H9 (cell line): Measurements from ENCODE around the gene RILP. TPM values are rescaled to one million over a fixed set of nuclear protein-coding genes. Genes with fewer than 3 reads are reported as not detected.

Experiments used
- DNase-seq: peaks from one replicate; pipeline ENCODE4 v3.0.0-alpha.2; 2017
- H2AFZ ChIP-seq: one replicate; pipeline ENCODE4 v1.6.1; 2013; ENCODE audit warnings: mild to moderate bottlenecking, low read length, control low read depth, moderate library complexity
- H2AK5ac ChIP-seq: 2 replicates; pipeline ENCODE4 v1.6.1; 2013; ENCODE audit warnings: low read length, control low read depth, mixed read lengths; ENCODE audit not compliant: insufficient read length
- H2BK120ac ChIP-seq: one replicate; pipeline ENCODE4 v1.6.1; 2013; ENCODE audit warnings: low read depth, mild to moderate bottlenecking, low read length, control low read depth, inconsistent platforms; ENCODE audit not compliant: poor library complexity, severe bottlenecking
- H2BK12ac ChIP-seq: 2 replicates; pipeline ENCODE4 v1.6.1; 2013; ENCODE audit warnings: low read length, control low read depth, mixed read lengths, low read depth; ENCODE audit not compliant: insufficient read length
- H2BK15ac ChIP-seq: 2 replicates; pipeline ENCODE4 v1.6.1; 2013; ENCODE audit warnings: low read depth, low read length, control low read depth
- H2BK20ac ChIP-seq: one replicate; pipeline ENCODE4 v1.6.1; 2013; ENCODE audit warnings: low read depth, mild to moderate bottlenecking, low read length, control low read depth, inconsistent platforms; ENCODE audit not compliant: poor library complexity, severe bottlenecking
- H2BK5ac ChIP-seq: 2 replicates; pipeline ENCODE4 v1.6.1; 2013; ENCODE audit warnings: low read length, control low read depth, mixed read lengths; ENCODE audit not compliant: insufficient read length
- H3K14ac ChIP-seq: 2 replicates; pipeline ENCODE4 v1.6.1; 2013; ENCODE audit warnings: low read length, control low read depth; ENCODE audit not compliant: insufficient read depth
- H3K18ac ChIP-seq: 2 replicates; pipeline ENCODE4 v1.6.1; 2013; ENCODE audit warnings: low read depth, mild to moderate bottlenecking, mixed read lengths, low read length, control low read depth; ENCODE audit not compliant: insufficient read length
- H3K23ac ChIP-seq: 2 replicates; pipeline ENCODE4 v1.6.1; 2013; ENCODE audit warnings: low read length, control low read depth, mixed read lengths, low read depth; ENCODE audit not compliant: insufficient read length
- H3K23me2 ChIP-seq: 2 replicates; pipeline ENCODE4 v1.6.1; 2013; ENCODE audit warnings: low read depth, mild to moderate bottlenecking, mixed read lengths, low read length, control low read depth; ENCODE audit not compliant: insufficient read length, poor library complexity, severe bottlenecking
- H3K27ac ChIP-seq: 2 replicates; pipeline ENCODE4 v1.5.1; 2013; ENCODE audit warnings: low read length, control low read depth, mixed read lengths, low read depth; ENCODE audit not compliant: insufficient read length
- H3K27me3 ChIP-seq: 2 replicates; pipeline ENCODE4 v1.6.1; 2013; ENCODE audit warnings: low read length, control low read depth, inconsistent platforms; ENCODE audit not compliant: insufficient read depth
- H3K4ac ChIP-seq: 2 replicates; pipeline ENCODE4 v1.6.1; 2013; ENCODE audit warnings: low read depth, mild to moderate bottlenecking, control low read depth, inconsistent platforms, low read length, moderate library complexity
- H3K4me1 ChIP-seq: 2 replicates; pipeline ENCODE4 v1.6.1; 2013; ENCODE audit warnings: low read length, control low read depth, inconsistent platforms; ENCODE audit not compliant: insufficient read depth
- H3K4me2 ChIP-seq: 2 replicates; pipeline ENCODE4 v1.6.1; 2013; ENCODE audit warnings: low read length, control low read depth, mixed read lengths; ENCODE audit not compliant: insufficient read length, insufficient read depth
- H3K56ac ChIP-seq: 2 replicates; pipeline ENCODE4 v1.6.1; 2013; ENCODE audit warnings: low read depth, mild to moderate bottlenecking, mixed read lengths, low read length, control low read depth; ENCODE audit not compliant: insufficient read length
- H3K79me1 ChIP-seq: 2 replicates; pipeline ENCODE4 v1.6.1; 2013; ENCODE audit warnings: low read depth, mild to moderate bottlenecking, moderate library complexity, low read length, control low read depth, inconsistent platforms; ENCODE audit not compliant: insufficient read depth, poor library complexity, severe bottlenecking
- H3K79me2 ChIP-seq: 2 replicates; pipeline ENCODE4 v1.6.1; 2013; ENCODE audit warnings: low read length, control low read depth, inconsistent platforms; ENCODE audit not compliant: insufficient read depth
- H3K9ac ChIP-seq: 2 replicates; pipeline ENCODE4 v1.6.1; 2013; ENCODE audit warnings: low read length, control low read depth, mixed read lengths; ENCODE audit not compliant: insufficient read length; ENCODE audit errors: extremely low read depth
- H3K9me3 ChIP-seq: one replicate; pipeline ENCODE4 v1.6.1; 2013; ENCODE audit warnings: low read depth, low read length, inconsistent platforms; ENCODE audit not compliant: control insufficient read depth
- H3T11ph ChIP-seq: one replicate; pipeline ENCODE4 v1.6.1; 2013; ENCODE audit warnings: mild to moderate bottlenecking, low read length, control low read depth, inconsistent platforms
- H4K20me1 ChIP-seq: one replicate; pipeline ENCODE4 v1.6.1; 2013; ENCODE audit not compliant: control insufficient read depth, insufficient read length, insufficient read depth
- H4K5ac ChIP-seq: 2 replicates; pipeline ENCODE4 v1.6.1; 2013; ENCODE audit warnings: low read depth, mild to moderate bottlenecking, mixed read lengths, low read length, control low read depth; ENCODE audit not compliant: insufficient read length
- H4K8ac ChIP-seq: replicated peaks from 2 replicates; pipeline ENCODE4 v1.6.1; 2013; ENCODE audit warnings: low read length, control low read depth, mixed read lengths, low read depth; ENCODE audit not compliant: insufficient read length
- H4K91ac ChIP-seq: 2 replicates; pipeline ENCODE4 v1.6.1; 2013; ENCODE audit warnings: low read depth, mild to moderate bottlenecking, moderate library complexity, mixed read lengths, low read length, control low read depth; ENCODE audit not compliant: insufficient read length
- H3K27ac Mint-ChIP-seq, 3 experiments: 2 replicates in 2 of 3; 3 replicates in 1 of 3; pipeline ENCODE4 v1.8.0; 2020 to 2021; ENCODE audit warnings: mixed read lengths in 3 of 3, mild to moderate bottlenecking in 1 of 3, moderate library complexity in 1 of 3
- H3K27me3 Mint-ChIP-seq: 2 replicates; pipeline ENCODE4 v1.8.0; 2021; ENCODE audit warnings: low read depth, mild to moderate bottlenecking, moderate library complexity, mixed read lengths
- H3K36me3 Mint-ChIP-seq, 3 experiments: 2 replicates in 2 of 3; 3 replicates in 1 of 3; pipeline ENCODE4 v1.8.0; 2020 to 2021; ENCODE audit warnings: low read depth in 3 of 3, mixed read lengths in 3 of 3; ENCODE audit not compliant: insufficient read depth in 1 of 3
- H3K4me1 Mint-ChIP-seq, 2 experiments: 2 replicates each; pipeline ENCODE4 v1.8.0; 2020; ENCODE audit warnings: mixed read lengths in 2 of 2
- H3K4me3 Mint-ChIP-seq, 2 experiments: 2 replicates in 1 of 2; 3 replicates in 1 of 2; pipeline ENCODE4 v1.8.0; 2020 to 2021; ENCODE audit warnings: mild to moderate bottlenecking in 2 of 2, mixed read lengths in 2 of 2, moderate library complexity in 1 of 2
- H3K9me3 Mint-ChIP-seq, 2 experiments: 2 replicates in 1 of 2; 3 replicates in 1 of 2; pipeline ENCODE4 v1.8.0; 2020; ENCODE audit warnings: mild to moderate bottlenecking in 2 of 2, mixed read lengths in 2 of 2, moderate library complexity in 1 of 2
- CTCF ChIP-seq: fragments of 200-600 bp; sonication (generic); conservative IDR thresholded peaks from 3 replicates; pipeline ENCODE4 v1.8.0; 2021; ENCODE audit warnings: antibody characterized with exemption, mild to moderate bottlenecking
- whole genome bisulfite sequencing: extraction: QIAGEN DNeasy Blood & Tissue Kit; methylation state at CpG from one replicate; pipeline ENCODE4 v1.1.7; 2013; ENCODE audit warnings: missing lambda C conversion rate, low lambda C conversion rate, mixed read lengths; ENCODE audit not compliant: insufficient read length; ENCODE audit errors: extremely low coverage; 5-methylcytosine and 5-hydroxymethylcytosine counted together
- total RNA-seq: library from RNA; stranded (reverse); gene quantifications from 2 replicates; pipeline ENCODE4 v1.2.1, GENCODE V29; 2021

Gene RILP
- total RNA-seq, 1 experiment from 2014 or later: 5.4 TPM

- no peak overlapping the region for H2BK5ac ChIP-seq
- H2AK5ac ChIP-seq: no peak overlapping the region
- H4K20me1 ChIP-seq: no peaks in the 10 kb centered on the region
- H2BK120ac ChIP-seq: no peak overlapping the region
- no peak overlapping the region for H3K4me3 Mint-ChIP-seq
- H3K23me2 ChIP-seq: peaks cover 17% of the 10 kb centered on the region
- H3K9me3 ChIP-seq: no peaks in the 10 kb centered on the region
- H3T11ph ChIP-seq: no peak overlapping the region
- WGBS: no CpG with 5 or more reads among the region's 14 CpGs
- no peak overlapping the region for H3K9ac ChIP-seq
- H2AFZ ChIP-seq: no peak overlapping the region
- H3K9me3 Mint-ChIP-seq: no peaks in the 10 kb centered on the region; a peak in 1 of 5 replicates
- no peak overlapping the region for H2BK15ac ChIP-seq
- peaks cover 25 to 29% of the 10 kb centered on the region in 2 experiments for H3K4me1 Mint-ChIP-seq
- no peak overlapping the region for H4K8ac ChIP-seq
- no peaks in the 10 kb centered on the region for H3K27me3 ChIP-seq
- H3K4me2 ChIP-seq: no peak overlapping the region
- no peak overlapping the region for H4K91ac ChIP-seq
- H3K79me1 ChIP-seq: no peaks in the 10 kb centered on the region
- no peaks in the 10 kb centered on the region; the same call in 1 of the 2 replicates for H3K79me2 ChIP-seq
- no peak overlapping the region; a peak in 1 of 7 replicates for H3K27ac Mint-ChIP-seq
- no peak for DNase-seq
- no peak for TF ChIP-seq CTCF
- H3K23ac ChIP-seq: no peak overlapping the region
- H2BK20ac ChIP-seq: no peak overlapping the region
- no peak overlapping the region for H3K18ac ChIP-seq
- H2BK12ac ChIP-seq: no peak overlapping the region
- H3K36me3 Mint-ChIP-seq: peaks cover 0 to 5% (median 3%) of the 10 kb centered on the region in 3 experiments; a peak in 5 of 7 replicates
- H3K4ac ChIP-seq: no peak overlapping the region
- peaks cover under 1% of the 10 kb centered on the region; the same call in 1 of the 2 replicates for H3K27me3 Mint-ChIP-seq
- H3K4me1 ChIP-seq: no peaks in the 10 kb centered on the region; the same call in 1 of the 2 replicates
- no peak overlapping the region for H4K5ac ChIP-seq
- no peak overlapping the region; the same call in 1 of the 2 replicates for H3K14ac ChIP-seq
- no peak overlapping the region for H3K27ac ChIP-seq
- H3K56ac ChIP-seq: no peak overlapping the region
Measured at GRCh38 chr17:1625053-1625452, 24.6 kb downstream of the RILP start.
